HepG2 (cell line): Measurements from ENCODE around the gene FGGY.

Source experiments
- CTCF ChIP-seq: sonication (generic); formaldehyde crosslinking; IDR thresholded peaks from 2 replicates; pipeline ENCODE4 v1.5.0; 2020; ENCODE audit warnings: mild to moderate bottlenecking, missing genetic modification reagents, moderate library complexity
- HDAC1 ChIP-seq: sonication (generic); formaldehyde crosslinking; IDR thresholded peaks from 2 replicates; pipeline ENCODE4 v1.5.1; 2020; ENCODE audit warnings: mild to moderate bottlenecking, missing genetic modification reagents
- KDM5A ChIP-seq: fragments of 200-600 bp; sonication (generic); IDR thresholded peaks from 2 replicates; pipeline ENCODE4 v1.7.0; 2018; ENCODE audit warnings: antibody characterized with exemption, mild to moderate bottlenecking, low read length, borderline replicate concordance
- KMT2B ChIP-seq: IDR thresholded peaks from 2 replicates; pipeline ENCODE4 v1.6.1; 2016; ENCODE audit warnings: missing genetic modification reagents, missing compliant biosample characterization
- MAZ ChIP-seq, 2 experiments: sonication (generic) in 1 of 2; formaldehyde crosslinking in 1 of 2; IDR thresholded peaks; 2 replicates each; pipeline versions ENCODE4 v1.5.0 to v1.6.1; 2012 to 2020; ENCODE audit warnings: low read depth in 2 of 2, mild to moderate bottlenecking in 2 of 2, borderline replicate concordance in 1 of 2, improper control_type of control experiment in 1 of 2, low read length in 1 of 2, missing genetic modification reagents in 1 of 2, moderate library complexity in 1 of 2
- PHF8 ChIP-seq: sonication (generic); formaldehyde crosslinking; IDR thresholded peaks from 2 replicates; pipeline ENCODE4 v1.5.0; 2020; ENCODE audit warnings: missing genetic modification reagents
- TCF7 ChIP-seq: sonication (generic); IDR thresholded peaks from 2 replicates; pipeline ENCODE4 v1.6.1; 2016; ENCODE audit warnings: antibody characterized with exemption, low read depth
- THRA ChIP-seq: sonication (generic); formaldehyde crosslinking; IDR thresholded peaks from 2 replicates; pipeline ENCODE4 v1.4.0; 2020; ENCODE audit warnings: missing genetic modification reagents, borderline replicate concordance

GRCh38 chr1:59429656-59430055 lies 132.8 kb downstream of the FGGY start:
- no peak for TF ChIP-seq THRA (CRISPR knock-in tag)
- no peak for TF ChIP-seq KDM5A
- no peak for TF ChIP-seq CTCF
- TF ChIP-seq KMT2B (CRISPR knock-in tag) = no peak
- no peak for TF ChIP-seq HDAC1 (CRISPR knock-in tag)
- TF ChIP-seq PHF8 (CRISPR knock-in tag) = no peak
- no peak for TF ChIP-seq MAZ (IDR thresholded peaks at IDR 0.05; ENCODE audit: borderline replicate concordance, low read depth, low read length)
- TF ChIP-seq MAZ (CRISPR knock-in tag; IDR thresholded peaks at IDR 0.05; ENCODE audit: low read depth) = no peak
- TF ChIP-seq TCF7 = no peak
